Measurements from ENCODE around the gene JPH3.

The JPH3 gene

GRCh38 chr16:87582966-87583325 lies 19.4 kb upstream of the JPH3 start:
- Histone ChIP-seq H3K4me3 (peak overlapping the region; percentile 43), H3K27ac (peak overlapping the region; percentile 93 to 97)
- TF ChIP-seq CTCF (IDR thresholded peaks at IDR 0.05) = no peak
- no peak for DNase-seq (ENCODE audit: low spot score)

GRCh38 chr16:87583453-87584131 lies 18.7 kb upstream of the JPH3 start:
- no peak for TF ChIP-seq CTCF (IDR thresholded peaks at IDR 0.05)
- Histone ChIP-seq H3K4me3 (no peak overlapping the region), H3K27ac (peak overlapping the region; percentile 93 to 97)
- no peak for DNase-seq (ENCODE audit: low spot score)

GRCh38 chr16:87584271-87584670 lies 18.0 kb upstream of the JPH3 start:
- Histone ChIP-seq H3K4me3 (no peak overlapping the region), H3K27ac (no peak overlapping the region)
- DNase-seq (ENCODE audit: low spot score) = no peak
- no peak for TF ChIP-seq CTCF (IDR thresholded peaks at IDR 0.05)

- H3K27ac ChIP-seq = no peak overlapping the region
- no peak for DNase-seq (ENCODE audit: low spot score)
- TF ChIP-seq CTCF (IDR thresholded peaks at IDR 0.05) = no peak
- H3K4me3 ChIP-seq = no peak overlapping the region
Measured at GRCh38 chr16:87584975-87585374, 17.3 kb upstream of the JPH3 start.

- Histone ChIP-seq H3K27ac (no peak overlapping the region), H3K4me3 (no peak overlapping the region)
- no peak for TF ChIP-seq CTCF (IDR thresholded peaks at IDR 0.05)
- no peak for DNase-seq (ENCODE audit: low spot score)
Measured at GRCh38 chr16:87585442-87586200, 16.7 kb upstream of the JPH3 start.

- H3K27ac ChIP-seq = no peak overlapping the region
- H3K4me3 ChIP-seq = no peak overlapping the region
- TF ChIP-seq CTCF (IDR thresholded peaks at IDR 0.05) = no peak
- no peak for DNase-seq (ENCODE audit: low spot score)
Measured at GRCh38 chr16:87586201-87586782, 16.0 kb upstream of the JPH3 start.

Measured in coronary artery (tissue), 2 donors.